Adrenal gland (tissue), 5 donors: Measurements from ENCODE around the gene PI3.

Source experiments
- CTCF ChIP-seq, 6 experiments: fragments of 450-650 bp in 4 of 6; fragments of 200-600 bp in 2 of 6; sonication (generic) in 1 of 6; IDR thresholded peaks; 1 replicate in 5 of 6; 2 replicates in 1 of 6; pipeline versions ENCODE4 v1.5.1 to v1.8.0; 2016 to 2021; ENCODE audit warnings: antibody characterized with exemption in 6 of 6, mild to moderate bottlenecking in 2 of 6, moderate library complexity in 1 of 6
- POLR2A ChIP-seq, 2 donors: fragments of 450-650 bp; IDR thresholded peaks; one replicate each; pipeline ENCODE4 v1.6.1; 2017; ENCODE audit warnings: antibody characterized with exemption in 2 of 2, mild to moderate bottlenecking in 2 of 2, moderate library complexity in 1 of 2
- donor health status: DM: no; HTN: no; CAD: no.

GRCh38 chr20:45218124-45218523 lies 43.4 kb downstream of the PI3 start:
- no peak for TF ChIP-seq POLR2A (IDR thresholded peaks at IDR 0.05)
- no peak for TF ChIP-seq CTCF (IDR thresholded peaks at IDR 0.05)
